Mesenchymal stem cell (in vitro differentiated cells and primary cell): ENCODE results near the gene RGPD4.

Experiments used
- DNase-seq: peaks from one replicate; pipeline ENCODE4 v3.0.0-alpha.2; 2013
- H2AFZ ChIP-seq: one replicate; pipeline ENCODE4 v1.6.1; 2013; ENCODE audit warnings: low read depth, mild to moderate bottlenecking, control low read depth, inconsistent platforms, low read length, moderate library complexity
- H2AK5ac ChIP-seq: 2 replicates; pipeline ENCODE4 v1.6.1; 2013; ENCODE audit warnings: low read length, moderate library complexity, mild to moderate bottlenecking, inconsistent platforms; ENCODE audit not compliant: severe bottlenecking
- H2BK120ac ChIP-seq: one replicate; pipeline ENCODE4 v1.6.1; 2013; ENCODE audit warnings: low read depth, mild to moderate bottlenecking, inconsistent platforms, low read length, moderate library complexity
- H2BK12ac ChIP-seq, 2 experiments: one replicate each; pipeline ENCODE4 v1.6.1; 2013; ENCODE audit warnings: inconsistent platforms in 2 of 2, low read length in 2 of 2, mild to moderate bottlenecking in 2 of 2, moderate library complexity in 2 of 2, control low read depth in 1 of 2
- H2BK15ac ChIP-seq: one replicate; pipeline ENCODE4 v1.6.1; 2013; ENCODE audit warnings: mild to moderate bottlenecking, low read depth, inconsistent platforms; ENCODE audit not compliant: poor library complexity, severe bottlenecking
- H2BK5ac ChIP-seq: 2 replicates; pipeline ENCODE4 v1.6.1; 2013; ENCODE audit warnings: low read depth, mild to moderate bottlenecking, low read length, control low read depth, inconsistent platforms; ENCODE audit not compliant: poor library complexity, severe bottlenecking
- H3K14ac ChIP-seq, 2 experiments: one replicate each; pipeline ENCODE4 v1.6.1; 2013; ENCODE audit warnings: inconsistent platforms in 2 of 2, low read length in 2 of 2, control low read depth in 1 of 2, mild to moderate bottlenecking in 1 of 2, moderate library complexity in 1 of 2
- H3K18ac ChIP-seq, 2 experiments: one replicate each; pipeline ENCODE4 v1.6.1; 2013; ENCODE audit warnings: inconsistent platforms in 2 of 2, low read length in 2 of 2, control low read depth in 1 of 2, low read depth in 1 of 2, mild to moderate bottlenecking in 1 of 2
- H3K23ac ChIP-seq, 2 experiments: one replicate each; pipeline ENCODE4 v1.6.1; 2013; ENCODE audit warnings: inconsistent platforms in 2 of 2, low read length in 2 of 2, mild to moderate bottlenecking in 2 of 2, moderate library complexity in 2 of 2, control low read depth in 1 of 2
- H3K27ac ChIP-seq: 2 replicates; pipeline ENCODE4 v1.5.1; 2013; ENCODE audit warnings: mild to moderate bottlenecking, moderate library complexity, low read length, control low read depth, inconsistent platforms; ENCODE audit not compliant: poor library complexity, severe bottlenecking
- H3K27me3 ChIP-seq, 2 experiments: 2 replicates each; pipeline versions ENCODE4 v1.6.1 to v1.7.0; 2013; ENCODE audit warnings: low read length in 2 of 2, mild to moderate bottlenecking in 2 of 2, moderate library complexity in 2 of 2, control low read depth in 1 of 2, inconsistent platforms in 1 of 2; ENCODE audit not compliant: control insufficient read depth in 1 of 2, insufficient read depth in 1 of 2
- H3K36me3 ChIP-seq, 2 experiments: 2 replicates each; pipeline versions ENCODE4 v1.6.1 to v1.7.0; 2013; ENCODE audit warnings: low read length in 2 of 2, control low read depth in 1 of 2, inconsistent platforms in 1 of 2, low read depth in 1 of 2, mild to moderate bottlenecking in 1 of 2; ENCODE audit not compliant: insufficient read depth in 2 of 2, control insufficient read depth in 1 of 2
- H3K4ac ChIP-seq, 2 experiments: one replicate each; pipeline ENCODE4 v1.6.1; 2013; ENCODE audit warnings: inconsistent platforms in 2 of 2, low read length in 2 of 2, mild to moderate bottlenecking in 2 of 2, moderate library complexity in 2 of 2, control low read depth in 1 of 2, low read depth in 1 of 2
- H3K4me1 ChIP-seq: 2 replicates; pipeline ENCODE4 v1.6.1; 2013; ENCODE audit warnings: low read depth, low read length, control low read depth; ENCODE audit not compliant: control insufficient read depth, insufficient read depth
- H3K4me2 ChIP-seq: 2 replicates; pipeline ENCODE4 v1.6.1; 2013; ENCODE audit warnings: low read length, mild to moderate bottlenecking, inconsistent platforms; ENCODE audit not compliant: poor library complexity, severe bottlenecking
- H3K4me3 ChIP-seq, 2 experiments: 2 replicates each; pipeline versions ENCODE4 v1.5.1 to v1.7.0; 2013; ENCODE audit warnings: low read length in 2 of 2, mild to moderate bottlenecking in 2 of 2, control low read depth in 1 of 2, low read depth in 1 of 2; ENCODE audit not compliant: insufficient read depth in 1 of 2
- H3K79me1 ChIP-seq: replicated peaks from 2 replicates; pipeline ENCODE4 v1.6.1; 2013; ENCODE audit warnings: mild to moderate bottlenecking, control low read depth, low read length, inconsistent platforms; ENCODE audit not compliant: poor library complexity, severe bottlenecking
- H3K9ac ChIP-seq: 2 replicates; pipeline ENCODE4 v1.7.0; 2013; ENCODE audit warnings: mild to moderate bottlenecking, low read length, moderate library complexity
- H3K9me3 ChIP-seq: 2 replicates; pipeline ENCODE4 v1.7.0; 2013; ENCODE audit warnings: mild to moderate bottlenecking, low read length; ENCODE audit not compliant: control insufficient read depth
- H4K8ac ChIP-seq: one replicate; pipeline ENCODE4 v1.6.1; 2013; ENCODE audit warnings: inconsistent platforms, mild to moderate bottlenecking, low read length, moderate library complexity
- H4K91ac ChIP-seq: one replicate; pipeline ENCODE4 v1.6.1; 2013; ENCODE audit warnings: mild to moderate bottlenecking, low read length, inconsistent platforms
- WGBS: methylation state at CpG from one replicate; pipeline ENCODE4 v1.1.7; 2013; ENCODE audit warnings: mixed read lengths; 5-methylcytosine and 5-hydroxymethylcytosine counted together

The RGPD4 gene

GRCh38 chr2:107812006-107812405 lies 14.7 kb upstream of the RGPD4 start:
- no peak overlapping the region for H4K8ac ChIP-seq
- H2BK120ac ChIP-seq, result no peak overlapping the region
- no peak overlapping the region for H2BK5ac ChIP-seq
- no peaks in the 10 kb centered on the region for H3K4me1 ChIP-seq
- H2BK15ac ChIP-seq, result no peak overlapping the region
- H3K36me3 ChIP-seq, result no peaks in the 10 kb centered on the region
- H3K27ac ChIP-seq, result no peak overlapping the region
- no peak overlapping the region for H3K4me3 ChIP-seq
- H3K4me2 ChIP-seq, result no peak overlapping the region
- no peak overlapping the region for H3K18ac ChIP-seq
- no peak overlapping the region for H4K91ac ChIP-seq
- no peak overlapping the region for H3K14ac ChIP-seq
- no peaks in the 10 kb centered on the region for H3K9me3 ChIP-seq
- 94% methylated on average over 5 of the region's 5 CpGs for WGBS
- no peak overlapping the region for H2AK5ac ChIP-seq
- H3K4ac ChIP-seq, result no peak overlapping the region
- no peak overlapping the region for H2AFZ ChIP-seq
- no peak for DNase-seq
- no peak overlapping the region for H3K23ac ChIP-seq
- no peaks in the 10 kb centered on the region for H3K79me1 ChIP-seq
- H3K27me3 ChIP-seq, result no peaks in the 10 kb centered on the region
- H2BK12ac ChIP-seq, result no peak overlapping the region
- H3K9ac ChIP-seq, result no peak overlapping the region

- H3K79me1 ChIP-seq, result no peaks in the 10 kb centered on the region
- no peak overlapping the region for H3K4me2 ChIP-seq
- H3K9ac ChIP-seq, result no peak overlapping the region
- no peak overlapping the region for H2AK5ac ChIP-seq
- no peak overlapping the region for H2BK12ac ChIP-seq
- H3K27me3 ChIP-seq, result no peaks in the 10 kb centered on the region
- no peak overlapping the region for H4K91ac ChIP-seq
- no peak overlapping the region for H3K14ac ChIP-seq
- no peak overlapping the region for H2AFZ ChIP-seq
- no peak overlapping the region for H3K23ac ChIP-seq
- no peak overlapping the region for H3K27ac ChIP-seq
- H4K8ac ChIP-seq, result no peak overlapping the region
- no peak overlapping the region for H3K4me3 ChIP-seq
- no peak overlapping the region for H3K18ac ChIP-seq
- no peaks in the 10 kb centered on the region for H3K36me3 ChIP-seq
- H3K9me3 ChIP-seq, result no peaks in the 10 kb centered on the region
- WGBS, result 83% methylated on average over 5 of the region's 5 CpGs
- no peak overlapping the region for H2BK15ac ChIP-seq
- H3K4ac ChIP-seq, result no peak overlapping the region
- no peak overlapping the region for H2BK5ac ChIP-seq
- no peak overlapping the region for H2BK120ac ChIP-seq
- DNase-seq, result no peak
- H3K4me1 ChIP-seq, result no peaks in the 10 kb centered on the region
Measured at GRCh38 chr2:107817378-107817777, 9.3 kb upstream of the RGPD4 start.

- H3K79me1 ChIP-seq, result no peaks in the 10 kb centered on the region
- no peak overlapping the region for H2BK12ac ChIP-seq
- no peak overlapping the region for H3K4me2 ChIP-seq
- H3K18ac ChIP-seq, result no peak overlapping the region
- no peak overlapping the region for H3K4ac ChIP-seq
- no peaks in the 10 kb centered on the region for H3K27me3 ChIP-seq
- no peak overlapping the region for H2BK120ac ChIP-seq
- H4K8ac ChIP-seq, result no peak overlapping the region
- DNase-seq, result no peak
- H3K27ac ChIP-seq, result no peak overlapping the region
- no peak overlapping the region for H3K4me3 ChIP-seq
- no peak overlapping the region for H3K14ac ChIP-seq
- H3K9me3 ChIP-seq, result no peaks in the 10 kb centered on the region
- H3K4me1 ChIP-seq, result no peaks in the 10 kb centered on the region
- no peak overlapping the region for H2AK5ac ChIP-seq
- H3K23ac ChIP-seq, result no peak overlapping the region
- no peak overlapping the region for H2BK5ac ChIP-seq
- no peak overlapping the region for H4K91ac ChIP-seq
- H3K9ac ChIP-seq, result no peak overlapping the region
- H2AFZ ChIP-seq, result no peak overlapping the region
- H3K36me3 ChIP-seq, result no peaks in the 10 kb centered on the region
- 88% methylated on average over 3 of the region's 4 CpGs for WGBS
- no peak overlapping the region for H2BK15ac ChIP-seq
Measured at GRCh38 chr2:107822302-107822701, 4.4 kb upstream of the RGPD4 start.

DNA sequence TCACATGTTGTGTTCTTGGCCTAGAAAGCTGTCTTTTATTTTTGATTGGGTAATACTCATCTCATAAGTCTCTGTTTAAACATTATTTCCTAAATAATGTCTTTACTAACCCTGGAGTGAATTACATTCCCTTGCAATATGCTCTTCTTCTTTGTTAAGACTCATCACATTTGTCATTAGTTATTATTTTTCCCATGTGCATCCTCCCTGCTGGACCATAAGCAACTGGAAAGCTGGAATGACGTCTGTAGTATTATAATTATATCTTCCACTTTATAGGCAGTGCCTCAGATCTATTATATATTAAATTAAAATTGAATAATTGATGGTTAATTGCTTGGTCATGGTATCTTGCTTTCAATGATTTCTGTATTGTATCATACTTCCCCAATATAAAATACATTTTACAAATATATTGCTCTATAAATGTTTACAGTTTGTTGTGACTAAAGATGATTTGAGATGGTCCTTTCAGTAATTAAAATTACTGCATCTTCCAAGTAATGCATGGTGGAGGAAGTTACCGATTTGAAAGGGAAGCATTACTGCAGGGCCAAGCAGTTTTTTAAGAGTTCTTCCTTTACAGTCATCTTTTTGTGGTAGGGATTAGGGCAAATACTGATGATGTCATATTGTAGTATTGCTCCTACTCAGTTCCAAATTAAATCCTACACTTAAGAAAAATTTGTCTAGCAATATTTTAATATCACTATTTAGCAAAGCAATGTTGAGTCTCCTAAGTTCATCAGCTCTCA lies 2.1 kb upstream of the RGPD4 start:
- H3K79me1 ChIP-seq, result no peaks in the 10 kb centered on the region
- no peak overlapping the region for H3K4me2 ChIP-seq
- no peak overlapping the region for H4K91ac ChIP-seq
- no peak overlapping the region for H2AFZ ChIP-seq
- H2AK5ac ChIP-seq, result no peak overlapping the region
- H3K23ac ChIP-seq, result no peak overlapping the region
- DNase-seq, result no peak
- H2BK15ac ChIP-seq, result no peak overlapping the region
- H2BK5ac ChIP-seq, result no peak overlapping the region
- WGBS, result no CpG with 5 or more reads among the region's 2 CpGs
- H3K36me3 ChIP-seq, result no peaks in the 10 kb centered on the region
- H3K4me3 ChIP-seq, result no peak overlapping the region
- no peaks in the 10 kb centered on the region for H3K4me1 ChIP-seq
- H3K27ac ChIP-seq, result no peak overlapping the region
- no peak overlapping the region for H3K4ac ChIP-seq
- no peak overlapping the region for H2BK12ac ChIP-seq
- H3K18ac ChIP-seq, result no peak overlapping the region
- no peak overlapping the region for H2BK120ac ChIP-seq
- H3K27me3 ChIP-seq, result no peaks in the 10 kb centered on the region
- H3K9ac ChIP-seq, result no peak overlapping the region
- H3K9me3 ChIP-seq, result no peaks in the 10 kb centered on the region
- H3K14ac ChIP-seq, result no peak overlapping the region
- no peak overlapping the region for H4K8ac ChIP-seq
